ENCODE data around the gene MSGN1.

The MSGN1 gene

DNA sequence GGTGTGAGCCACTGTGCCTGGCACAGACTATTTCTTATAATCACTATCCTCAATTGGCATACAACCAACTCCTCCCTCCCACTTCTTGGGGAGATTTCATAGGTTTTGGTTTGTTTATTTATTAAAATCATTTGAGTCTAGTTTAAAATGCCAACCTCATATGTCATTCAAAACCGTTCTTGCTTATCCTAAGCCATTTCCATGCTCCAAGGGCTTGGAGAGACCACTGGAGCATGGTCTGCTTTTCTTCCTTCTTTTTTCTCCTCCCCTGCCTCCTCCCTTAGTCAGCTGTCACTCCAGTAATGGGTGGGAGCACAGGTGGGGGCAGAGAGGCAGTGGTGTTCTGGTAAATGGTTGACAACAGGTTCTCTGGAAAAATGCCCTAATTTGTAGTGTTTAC lies 41.8 kb downstream of the MSGN1 start:
- H3K4me3 ChIP-seq: no peak overlapping the region
- DNase-seq (ENCODE audit: low read depth, low spot score): no peak
- H3K9ac ChIP-seq (ENCODE audit: insufficient read length): no peak overlapping the region
- no peak for TF ChIP-seq EZH2 (IDR thresholded peaks at IDR 0.05)
- no peak for TF ChIP-seq FOXP2 (optimal IDR thresholded peaks at IDR 0.05; ENCODE audit: control extremely low read depth, extremely low read length, insufficient read depth)
- TF ChIP-seq POLR2AphosphoS5 (IDR thresholded peaks at IDR 0.05; ENCODE audit: borderline replicate concordance, low read depth, low read length): no peak
- H3K9me3 ChIP-seq (ENCODE audit: low read depth, low read length): no peaks in the 10 kb centered on the region
- H3K36me3 ChIP-seq (ENCODE audit: insufficient read depth, low read length): no peaks in the 10 kb centered on the region
- no peak overlapping the region for H3K27ac ChIP-seq

DNA sequence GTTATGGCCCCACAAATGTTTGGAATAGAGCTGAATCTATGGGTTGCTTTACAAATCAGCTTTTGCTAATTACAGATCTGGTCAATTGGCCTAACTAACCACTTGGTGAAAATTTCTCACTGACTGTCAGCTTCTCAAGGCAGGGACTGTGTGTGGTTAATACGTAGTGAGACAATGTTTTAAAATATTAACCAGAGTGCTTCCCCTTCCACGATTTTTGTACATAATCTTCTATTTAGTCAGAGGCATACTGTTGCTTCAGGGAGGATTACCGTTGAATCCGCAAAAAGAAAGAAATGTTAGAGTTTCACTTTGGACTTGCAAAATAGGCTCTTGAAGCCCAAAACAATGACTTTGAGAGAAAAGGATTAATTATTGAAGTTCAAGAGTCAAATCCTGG lies 47.3 kb downstream of the MSGN1 start:
- H3K27ac ChIP-seq: no peak overlapping the region
- TF ChIP-seq EZH2 (IDR thresholded peaks at IDR 0.05): no peak
- no peak for TF ChIP-seq FOXP2 (optimal IDR thresholded peaks at IDR 0.05; ENCODE audit: control extremely low read depth, extremely low read length, insufficient read depth)
- TF ChIP-seq POLR2AphosphoS5 (IDR thresholded peaks at IDR 0.05; ENCODE audit: borderline replicate concordance, low read depth, low read length): no peak
- no peak overlapping the region for H3K4me3 ChIP-seq
- no peaks in the 10 kb centered on the region for H3K36me3 ChIP-seq (ENCODE audit: insufficient read depth, low read length)
- H3K9me3 ChIP-seq (ENCODE audit: low read depth, low read length): no peaks in the 10 kb centered on the region
- DNase-seq (ENCODE audit: low read depth, low spot score): no peak
- H3K9ac ChIP-seq (ENCODE audit: insufficient read length): no peak overlapping the region

DNA sequence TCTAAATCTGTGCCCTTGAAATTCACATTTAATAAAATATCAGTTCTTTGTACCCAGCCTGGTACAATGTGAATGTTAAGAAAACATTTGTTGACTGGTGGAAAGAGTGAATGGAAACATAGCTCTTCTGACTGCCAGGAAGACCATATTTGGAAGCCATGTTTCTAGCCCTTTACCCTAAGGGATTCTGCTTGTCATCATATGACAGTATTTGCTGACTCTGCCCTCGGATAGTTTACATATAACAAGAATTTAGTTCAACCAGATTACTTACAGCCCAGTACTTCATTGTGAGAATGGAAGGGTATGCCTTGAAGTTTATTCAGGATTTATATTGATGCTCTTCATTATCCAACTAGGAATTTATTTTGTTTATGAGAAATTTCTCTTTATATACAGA lies 48.4 kb downstream of the MSGN1 start:
- no peak overlapping the region for H3K27ac ChIP-seq

DNA sequence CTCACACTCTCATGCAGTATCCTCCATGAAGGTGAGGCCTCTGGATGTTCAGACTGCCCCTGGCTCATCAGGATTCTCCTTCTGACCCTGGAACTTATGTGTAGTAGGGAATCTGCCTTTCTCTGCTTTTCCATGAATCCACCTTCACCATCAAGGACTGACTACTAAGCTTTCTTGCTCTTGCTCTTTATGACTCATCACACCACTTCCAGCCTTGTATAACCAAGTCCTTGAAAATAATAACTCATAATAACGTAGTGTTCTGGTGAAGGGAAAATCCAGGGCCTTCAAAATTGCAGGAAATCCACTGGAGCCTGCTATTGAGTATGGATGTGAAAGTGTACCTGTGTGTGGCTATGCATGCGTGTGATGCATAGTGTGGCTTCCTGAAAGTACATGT lies 50.9 kb downstream of the MSGN1 start:
- Histone ChIP-seq H3K9me3 (ENCODE audit: low read depth, low read length) (no peaks in the 10 kb centered on the region), H3K36me3 (ENCODE audit: insufficient read depth, low read length) (no peaks in the 10 kb centered on the region), H3K9ac (ENCODE audit: insufficient read length) (no peak overlapping the region), H3K27ac (no peak overlapping the region), H3K4me3 (no peak overlapping the region)
- TF ChIP-seq FOXP2 (optimal IDR thresholded peaks at IDR 0.05; ENCODE audit: control extremely low read depth, extremely low read length, insufficient read depth): no peak
- no peak for DNase-seq (ENCODE audit: low read depth, low spot score)

More for the DNA sequence above, 48.4 kb downstream of the MSGN1 start:
- Histone ChIP-seq H3K36me3 (ENCODE audit: insufficient read depth, low read length) (no peaks in the 10 kb centered on the region), H3K9ac (ENCODE audit: insufficient read length) (no peak overlapping the region), H3K4me3 (no peak overlapping the region), H3K9me3 (ENCODE audit: low read depth, low read length) (no peaks in the 10 kb centered on the region)
- DNase-seq (ENCODE audit: low read depth, low spot score): no peak
- TF ChIP-seq POLR2AphosphoS5 (IDR thresholded peaks at IDR 0.05; ENCODE audit: borderline replicate concordance, low read depth, low read length) (no peak), EZH2 (IDR thresholded peaks at IDR 0.05) (no peak), FOXP2 (optimal IDR thresholded peaks at IDR 0.05; ENCODE audit: control extremely low read depth, extremely low read length, insufficient read depth) (no peak)

All from SK-N-MC (cell line).